Transverse colon (tissue), 4 donors: ENCODE data around the gene VLDLR. TPM values are rescaled to one million over a fixed set of nuclear protein-coding genes. Genes with fewer than 3 reads are reported as not detected.

Experiments used
- DNase-seq: peaks from one replicate; pipeline ENCODE4 v3.0.0-alpha.2; 2019
- H3K27ac ChIP-seq, 4 donors: fragments of 200-600 bp; sonication (generic); 2 replicates each; pipeline ENCODE4 v1.5.1; 2016 to 2018; ENCODE audit warnings: inconsistent platforms in 4 of 4
- H3K27me3 ChIP-seq: fragments of 200-600 bp; sonication (generic); 2 replicates; pipeline ENCODE4 v1.5.1; 2017; ENCODE audit warnings: inconsistent platforms
- H3K36me3 ChIP-seq, 4 donors: fragments of 200-600 bp; sonication (generic); 2 replicates each; pipeline ENCODE4 v1.5.1; 2017 to 2019; ENCODE audit warnings: inconsistent platforms in 4 of 4
- H3K4me1 ChIP-seq, 4 donors: fragments of 200-600 bp; sonication (generic); 2 replicates each; pipeline ENCODE4 v1.5.1; 2017 to 2020; ENCODE audit warnings: inconsistent platforms in 4 of 4
- H3K4me3 ChIP-seq, 4 donors: fragments of 200-600 bp; sonication (generic); 1 replicate in 1 of 4; 2 replicates in 3 of 4; pipeline versions ENCODE4 v1.5.1 to v1.6.1; 2017 to 2019; ENCODE audit warnings: inconsistent platforms in 4 of 4
- H3K9me3 ChIP-seq, 2 donors: fragments of 200-600 bp; sonication (generic); 2 replicates each; pipeline ENCODE4 v1.5.1; 2017 to 2019; ENCODE audit warnings: inconsistent platforms in 2 of 2
- EP300 ChIP-seq: sonication (generic); formaldehyde crosslinking; IDR thresholded peaks from one replicate; pipeline ENCODE4 v1.6.1; 2017; ENCODE audit warnings: antibody characterized with exemption, low read depth
- POLR2A ChIP-seq: fragments of 450-650 bp; IDR thresholded peaks from one replicate; pipeline ENCODE4 v1.6.1; 2016; ENCODE audit warnings: antibody characterized with exemption, mild to moderate bottlenecking, moderate library complexity
- POLR2AphosphoS5 ChIP-seq, 3 donors: sonication (generic); formaldehyde crosslinking; IDR thresholded peaks; one replicate each; pipeline ENCODE4 v1.6.1; 2016; ENCODE audit warnings: antibody characterized with exemption in 3 of 3
- WGBS, 2 donors: methylation state at CpG; one replicate each; pipeline ENCODE4 v1.1.5; 2018; ENCODE audit warnings: low coverage in 1 of 2; 5-methylcytosine and 5-hydroxymethylcytosine counted together
- in situ Hi-C, 4 donors: fragments of 200-750 bp; cut with MboI; loops; one replicate each; pipeline versions ENCODE4 v1.15.0 to v1.15.1; 2017; ENCODE audit warnings: low sequenced_read_pairs in 3 of 4, low pct_ligation_motif_present in 1 of 4, low pct_unique_long_range_greater_than_20kb in 1 of 4
- intact Hi-C: fragments of 100-400 bp; cut with DNase I; formaldehyde crosslinking; loops from one replicate; pipeline ENCODE4 v1.15.1; 2023; ENCODE audit warnings: low total_unique reads
- total RNA-seq, 4 donors: library from RNA; depleted of rRNA; stranded (reverse); fragments of >200 nt; gene quantifications; one replicate each; pipeline ENCODE4 v1.1.0, GENCODE V29; 2016
- TF ChIP-seq, protein P1 (sequence below), 5 experiments: fragments of 200-600 bp in 3 of 5; fragments of 450-650 bp in 2 of 5; sonication (generic) in 3 of 5; IDR thresholded peaks; 1 replicate in 2 of 5; 2 replicates in 3 of 5; pipeline ENCODE4 v1.5.1; 2016 to 2017; ENCODE audit warnings: antibody characterized with exemption in 5 of 5, inconsistent platforms in 3 of 5, mild to moderate bottlenecking in 2 of 5, moderate library complexity in 1 of 5

Gene VLDLR
- total RNA-seq, 4 donors from 2014 or later = 0.80 to 14.0 (median 9.6) TPM

- intact Hi-C loops = no loop called here
- Histone ChIP-seq H3K36me3 (no peaks in the 10 kb centered on the region), H3K9me3 (no peaks in the 10 kb centered on the region), H3K27me3 (no peaks in the 10 kb centered on the region), H3K27ac (no peak overlapping the region), H3K4me3 (no peak overlapping the region), H3K4me1 (no peaks in the 10 kb centered on the region)
- DNase-seq = no peak
- no peak for TF ChIP-seq EP300
- TF ChIP-seq POLR2A = no peak
- TF ChIP-seq, protein P1, sequence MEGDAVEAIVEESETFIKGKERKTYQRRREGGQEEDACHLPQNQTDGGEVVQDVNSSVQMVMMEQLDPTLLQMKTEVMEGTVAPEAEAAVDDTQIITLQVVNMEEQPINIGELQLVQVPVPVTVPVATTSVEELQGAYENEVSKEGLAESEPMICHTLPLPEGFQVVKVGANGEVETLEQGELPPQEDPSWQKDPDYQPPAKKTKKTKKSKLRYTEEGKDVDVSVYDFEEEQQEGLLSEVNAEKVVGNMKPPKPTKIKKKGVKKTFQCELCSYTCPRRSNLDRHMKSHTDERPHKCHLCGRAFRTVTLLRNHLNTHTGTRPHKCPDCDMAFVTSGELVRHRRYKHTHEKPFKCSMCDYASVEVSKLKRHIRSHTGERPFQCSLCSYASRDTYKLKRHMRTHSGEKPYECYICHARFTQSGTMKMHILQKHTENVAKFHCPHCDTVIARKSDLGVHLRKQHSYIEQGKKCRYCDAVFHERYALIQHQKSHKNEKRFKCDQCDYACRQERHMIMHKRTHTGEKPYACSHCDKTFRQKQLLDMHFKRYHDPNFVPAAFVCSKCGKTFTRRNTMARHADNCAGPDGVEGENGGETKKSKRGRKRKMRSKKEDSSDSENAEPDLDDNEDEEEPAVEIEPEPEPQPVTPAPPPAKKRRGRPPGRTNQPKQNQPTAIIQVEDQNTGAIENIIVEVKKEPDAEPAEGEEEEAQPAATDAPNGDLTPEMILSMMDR (IDR thresholded peaks at IDR 0.05) = no peak
- no peak for TF ChIP-seq POLR2AphosphoS5 (IDR thresholded peaks at IDR 0.05)
- in situ Hi-C loops = no loop called here
- 95% methylated on average over 3 of the region's 3 CpGs; no CpG with 5 or more reads in 1 of the 2 donors for WGBS, 2 donors
Observed at GRCh38 chr9:2693056-2693455, 71.5 kb downstream of the VLDLR start.

DNA sequence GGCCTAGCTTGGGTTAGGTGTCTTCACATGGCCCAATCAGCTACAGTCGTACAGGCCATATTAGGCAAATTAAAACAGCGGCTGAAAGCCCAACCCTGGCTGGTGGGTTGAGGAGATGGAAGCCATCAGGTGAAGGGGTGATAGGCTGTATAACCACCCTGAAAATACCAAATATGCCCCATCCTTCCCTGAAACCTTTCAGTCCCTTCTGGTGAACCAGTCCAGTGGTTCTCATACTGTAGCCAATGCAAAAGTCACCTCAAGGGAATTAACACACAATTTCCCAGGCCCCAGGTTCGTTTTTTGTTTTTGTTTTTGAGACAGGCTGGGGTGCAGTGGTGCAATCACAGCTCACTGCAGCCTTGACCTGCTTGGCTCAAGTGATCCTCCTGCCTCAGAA, 75.9 kb downstream of the VLDLR start:
- no peak for DNase-seq
- no peaks in the 10 kb centered on the region for H3K4me1 ChIP-seq
- intact Hi-C loops (no loop called here), in situ Hi-C loops (no loop called here)
- no peak for TF ChIP-seq POLR2A
- TF ChIP-seq, protein P1 (IDR thresholded peaks at IDR 0.05) = no peak
- no peak for TF ChIP-seq POLR2AphosphoS5 (IDR thresholded peaks at IDR 0.05)
- no peak for TF ChIP-seq EP300
- WGBS, 2 donors = 82 to 100% methylated on average over 2 to 3 of the region's 3 CpGs
- no peak overlapping the region for H3K27ac ChIP-seq
- no peaks in the 10 kb centered on the region for H3K9me3 ChIP-seq
- H3K4me3 ChIP-seq = no peak overlapping the region
- H3K36me3 ChIP-seq = no peaks in the 10 kb centered on the region
- no peaks in the 10 kb centered on the region for H3K27me3 ChIP-seq

DNA sequence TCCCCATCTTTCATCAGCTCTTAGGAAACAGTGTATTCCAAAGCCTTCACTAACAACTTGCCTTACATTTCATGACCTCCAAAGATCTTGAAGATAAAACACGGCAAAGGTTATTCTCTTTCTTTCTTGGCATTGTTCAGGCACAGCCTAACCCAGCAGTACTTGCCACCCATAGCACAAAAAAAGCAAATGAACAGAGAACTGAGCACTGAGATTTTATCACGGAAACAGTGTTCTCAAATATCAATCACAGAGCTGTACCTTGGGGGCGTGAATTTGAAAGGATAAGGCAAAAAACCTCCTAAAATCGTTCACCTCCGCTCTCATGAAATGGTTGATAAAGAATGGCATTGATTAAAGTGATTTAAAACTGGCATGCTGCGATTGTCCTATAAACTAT, 78.8 kb downstream of the VLDLR start:
- 66 to 73% methylated on average over 3 to 6 of the region's 6 CpGs for WGBS, 2 donors
- H3K4me3 ChIP-seq = no peak overlapping the region
- H3K9me3 ChIP-seq = no peaks in the 10 kb centered on the region
- in situ Hi-C loops = no loop called here
- no peak overlapping the region for H3K27ac ChIP-seq
- no peak for DNase-seq
- intact Hi-C loops = no loop called here
- TF ChIP-seq, protein P1 (IDR thresholded peaks at IDR 0.05) = no peak
- no peak for TF ChIP-seq EP300
- TF ChIP-seq POLR2A = no peak
- no peak for TF ChIP-seq POLR2AphosphoS5 (IDR thresholded peaks at IDR 0.05)
- H3K36me3 ChIP-seq = no peaks in the 10 kb centered on the region
- H3K4me1 ChIP-seq = no peaks in the 10 kb centered on the region
- no peaks in the 10 kb centered on the region for H3K27me3 ChIP-seq

GRCh38 chr9:2700909-2701550, 79.4 kb downstream of the VLDLR start:
- intact Hi-C loops (no loop called here), in situ Hi-C loops (no loop called here)
- H3K4me3 ChIP-seq = no peak overlapping the region
- DNase-seq = no peak
- no peaks in the 10 kb centered on the region for H3K4me1 ChIP-seq
- TF ChIP-seq EP300 = no peak
- TF ChIP-seq, protein P1 (IDR thresholded peaks at IDR 0.05) = no peak
- no peak for TF ChIP-seq POLR2A
- no peak for TF ChIP-seq POLR2AphosphoS5 (IDR thresholded peaks at IDR 0.05)
- H3K27ac ChIP-seq = no peak overlapping the region
- H3K27me3 ChIP-seq = no peaks in the 10 kb centered on the region
- no peaks in the 10 kb centered on the region for H3K9me3 ChIP-seq
- 85 to 90% methylated on average over 10 of the region's 10 CpGs for WGBS, 2 donors
- H3K36me3 ChIP-seq = no peaks in the 10 kb centered on the region
